ENCODE data around the gene NCKAP5.

- TF ChIP-seq TBP (IDR thresholded peaks at IDR 0.05; ENCODE audit: low read depth, low read length) (no peak), MAX (IDR thresholded peaks at IDR 0.05) (no peak), CTCF (IDR thresholded peaks at IDR 0.05; ENCODE audit: control extremely low read depth in 1 of 3, insufficient read depth in 1 of 3, low read depth in 1 of 3, low read length in 3 of 3) (no peak), TAF1 (IDR thresholded peaks at IDR 0.05; ENCODE audit: low read depth, low read length) (no peak), RAD21 (IDR thresholded peaks at IDR 0.05 in 1 of 2, conservative IDR thresholded peaks at IDR 0.05 in 1 of 2; ENCODE audit: low read depth in 2 of 2, low read length in 2 of 2) (no peak), CREB1 (IDR thresholded peaks at IDR 0.05) (no peak)
Observed at GRCh38 chr2:133414486-133415209, 153.6 kb downstream of the NCKAP5 start.
